Activated T-cell treated with anti-CD3 and anti-CD28 coated beads for 48 hours (primary cell): ENCODE measurements around the gene ZC3H7B.
"Not testable (repeated sequence)": the region's sequence is repeated elsewhere in the genome, so short reads cannot be mapped to it uniquely, and the experiment has no call there.

Source experiments
- DNase-seq: peaks from one replicate; pipeline ENCODE4 v3.0.0-alpha.2; 2020; ENCODE audit warnings: low read depth

ZC3H7B gene

GRCh38 chr22:41381329-41382097, 80.2 kb downstream of the ZC3H7B start, which contains the start of gene TEF:
Gene TEF (plus strand): TSS chr22:41381942. CDS start chr22:41382045, 103 bp downstream.
- DNase-seq: peak; percentile 97

- DNase-seq: peak; percentile 55
These were observed 80.8 kb downstream of the ZC3H7B start for GRCh38 chr22:41382098-41382578.

GRCh38 chr22:41382610-41383009, 81.3 kb downstream of the ZC3H7B start:
- no peak for DNase-seq

DNA sequence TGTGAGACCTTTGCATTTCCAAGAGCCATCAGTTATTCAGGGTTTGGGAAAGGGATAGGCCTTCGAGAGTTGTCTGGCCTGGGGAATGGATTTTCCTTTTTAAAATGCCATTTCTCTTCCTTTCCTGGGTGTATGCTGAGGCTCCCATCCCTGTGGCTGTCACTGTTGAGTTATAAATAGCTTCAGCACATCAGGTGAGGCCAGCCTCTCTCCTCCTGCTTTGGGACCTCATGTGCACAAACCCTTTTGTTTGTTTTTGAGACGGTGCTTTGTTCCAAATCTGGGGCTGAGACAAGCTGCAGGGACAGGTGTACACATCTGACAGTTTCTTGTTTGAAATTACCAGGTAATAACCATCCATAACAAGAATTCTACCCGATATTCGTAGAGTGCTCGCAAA, 81.8 kb downstream of the ZC3H7B start:
- DNase-seq: no peak

- no peak for DNase-seq
These were observed 82.8 kb downstream of the ZC3H7B start for GRCh38 chr22:41384128-41384527.

DNA sequence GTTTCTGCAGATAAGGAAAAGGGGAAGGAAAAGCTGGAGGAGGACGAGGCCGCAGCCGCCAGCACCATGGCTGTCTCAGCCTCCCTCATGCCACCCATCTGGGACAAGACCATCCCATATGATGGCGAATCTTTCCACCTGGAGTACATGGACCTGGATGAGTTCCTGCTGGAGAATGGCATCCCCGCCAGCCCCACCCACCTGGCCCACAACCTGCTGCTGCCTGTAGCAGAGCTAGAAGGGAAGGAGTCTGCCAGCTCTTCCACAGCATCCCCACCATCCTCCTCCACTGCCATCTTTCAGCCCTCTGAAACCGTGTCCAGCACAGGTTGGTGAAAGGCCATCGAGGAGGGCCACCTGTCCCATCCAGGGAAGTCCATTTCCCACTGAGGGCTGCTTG, 86.0 kb downstream of the ZC3H7B start:
- DNase-seq: no peak

DNA sequence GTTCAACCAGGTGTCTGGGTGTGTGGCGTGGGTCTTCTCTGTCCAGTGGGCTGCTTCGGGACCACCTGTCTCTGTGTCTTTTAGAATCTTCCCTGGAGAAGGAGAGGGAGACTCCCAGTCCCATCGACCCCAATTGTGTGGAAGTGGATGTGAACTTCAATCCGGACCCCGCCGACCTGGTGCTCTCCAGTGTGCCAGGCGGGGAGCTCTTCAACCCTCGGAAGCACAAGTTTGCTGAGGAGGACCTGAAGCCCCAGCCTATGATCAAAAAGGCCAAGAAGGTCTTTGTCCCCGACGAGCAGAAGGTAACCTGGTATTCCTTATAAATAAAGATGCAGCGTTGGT, 92.7 kb downstream of the ZC3H7B start:
- DNase-seq: no peak

DNA sequence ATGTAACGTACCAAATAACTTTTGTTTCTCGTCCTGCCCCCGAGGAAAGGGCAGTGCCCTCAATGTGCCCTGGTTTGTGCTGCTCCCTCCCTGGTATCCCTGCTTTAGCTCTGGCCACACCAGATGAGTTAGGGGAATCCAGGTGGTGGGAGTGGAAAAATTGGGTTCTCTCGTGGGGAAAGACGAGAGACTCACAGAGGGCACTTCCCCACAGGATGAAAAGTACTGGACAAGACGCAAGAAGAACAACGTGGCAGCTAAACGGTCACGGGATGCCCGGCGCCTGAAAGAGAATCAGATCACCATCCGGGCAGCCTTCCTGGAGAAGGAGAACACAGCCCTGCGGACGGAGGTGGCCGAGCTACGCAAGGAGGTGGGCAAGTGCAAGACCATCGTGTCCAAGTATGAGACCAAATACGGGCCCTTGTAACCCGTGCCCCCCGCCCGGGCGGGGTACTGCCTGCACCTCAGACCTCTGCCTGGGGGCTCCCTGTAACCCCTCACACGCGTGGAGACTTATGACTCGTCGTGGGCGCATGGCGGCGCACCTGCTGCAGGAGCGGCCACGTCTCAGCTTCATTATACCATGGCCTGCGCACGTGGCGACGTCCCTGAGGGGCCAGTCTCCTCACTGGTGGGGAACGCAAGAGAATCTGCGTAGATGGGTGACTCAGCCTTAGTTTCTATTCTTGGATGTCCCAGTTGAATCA, 94.4 kb downstream of the ZC3H7B start:
- no peak for DNase-seq

GRCh38 chr22:41397143-41397811, 96.0 kb downstream of the ZC3H7B start:
- DNase-seq: no peak

GRCh38 chr22:41398921-41399320, 97.6 kb downstream of the ZC3H7B start:
- no peak for DNase-seq

- DNase-seq: no peak
These were observed 100.7 kb downstream of the ZC3H7B start for GRCh38 chr22:41401781-41402648.

DNA sequence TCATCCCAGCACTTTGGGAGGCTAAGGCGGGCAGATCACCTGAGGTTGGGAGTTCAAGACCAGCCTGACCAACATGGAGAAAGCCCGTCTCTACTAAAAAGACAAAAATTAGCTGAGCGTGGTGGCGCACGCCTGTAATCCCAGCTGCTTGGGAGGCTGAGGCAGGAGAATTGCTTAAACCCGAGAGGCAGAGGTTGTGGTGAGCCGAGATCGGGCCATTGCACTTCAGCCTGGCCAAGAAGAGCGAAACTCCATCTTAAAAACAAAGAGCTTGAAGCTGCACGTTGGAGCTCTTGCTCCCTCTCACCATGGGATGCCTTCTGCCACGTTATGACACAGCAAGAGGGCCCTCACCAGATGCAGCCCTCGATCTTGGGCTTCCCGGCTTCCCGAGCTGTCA, 101.5 kb downstream of the ZC3H7B start:
- DNase-seq: not testable (repeated sequence)

DNA sequence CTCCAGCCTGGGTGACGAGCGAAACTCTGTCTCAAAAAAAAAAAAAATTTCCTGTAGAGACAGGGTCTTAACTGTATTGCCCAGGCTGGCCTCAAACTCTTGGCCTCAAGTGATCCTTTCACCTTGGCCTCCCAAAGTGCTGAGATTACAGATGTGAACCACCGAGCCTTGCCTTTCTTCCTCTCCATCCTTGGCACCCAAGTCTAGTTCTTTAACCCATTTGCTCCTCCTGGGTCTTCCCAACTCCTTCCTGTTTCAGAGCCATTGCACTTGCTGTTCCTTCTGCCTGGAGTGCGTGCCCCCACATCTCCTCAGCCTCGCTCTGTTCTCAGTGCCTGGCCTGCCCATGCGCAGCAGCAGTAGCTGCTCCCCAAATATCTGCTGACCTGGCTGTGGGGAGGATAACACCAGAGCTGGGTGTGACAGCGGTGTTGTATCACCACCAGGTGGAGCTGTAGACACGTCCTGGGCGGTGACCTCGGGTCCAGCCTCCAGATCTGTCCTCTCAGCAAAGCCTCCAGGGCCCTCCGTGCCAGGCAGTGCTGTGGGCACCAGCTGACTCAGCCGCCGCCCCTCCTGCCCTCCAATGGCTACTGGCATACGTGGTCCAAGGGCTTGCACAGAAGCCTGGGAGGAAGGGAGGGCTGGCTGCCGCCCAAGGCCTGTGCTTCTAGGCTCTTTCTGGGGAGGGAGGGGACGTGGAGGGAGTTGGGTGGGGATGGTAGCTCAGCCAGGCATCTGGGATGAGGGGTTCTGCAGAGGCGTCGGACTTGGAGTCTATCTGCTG, 102.4 kb downstream of the ZC3H7B start:
- peak; percentile 81 for DNase-seq

- DNase-seq: peak; percentile 33
These were observed 104.3 kb downstream of the ZC3H7B start for GRCh38 chr22:41405588-41405987.

DNA sequence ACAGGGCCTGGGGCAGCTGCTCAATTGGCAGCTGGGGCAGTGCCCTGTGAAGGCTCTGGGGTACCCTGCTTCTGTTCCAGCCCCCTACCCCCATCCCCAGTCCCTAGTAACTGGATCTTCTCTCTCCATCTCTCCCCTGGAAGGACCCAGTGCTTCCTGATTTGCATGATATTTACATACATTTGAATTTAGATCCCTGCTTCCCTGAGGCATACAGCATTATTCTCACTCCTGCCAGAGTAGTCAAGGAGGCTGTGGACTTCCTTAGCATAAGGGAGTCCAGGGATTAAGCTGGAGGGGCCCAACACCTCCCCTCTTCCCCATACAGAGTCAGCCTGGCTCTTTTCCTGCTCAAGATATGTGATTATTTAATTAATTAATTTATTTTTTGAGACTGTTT, 105.1 kb downstream of the ZC3H7B start:
- no peak for DNase-seq

- no peak for DNase-seq
These were observed 106.1 kb downstream of the ZC3H7B start for GRCh38 chr22:41407433-41407832.

DNA sequence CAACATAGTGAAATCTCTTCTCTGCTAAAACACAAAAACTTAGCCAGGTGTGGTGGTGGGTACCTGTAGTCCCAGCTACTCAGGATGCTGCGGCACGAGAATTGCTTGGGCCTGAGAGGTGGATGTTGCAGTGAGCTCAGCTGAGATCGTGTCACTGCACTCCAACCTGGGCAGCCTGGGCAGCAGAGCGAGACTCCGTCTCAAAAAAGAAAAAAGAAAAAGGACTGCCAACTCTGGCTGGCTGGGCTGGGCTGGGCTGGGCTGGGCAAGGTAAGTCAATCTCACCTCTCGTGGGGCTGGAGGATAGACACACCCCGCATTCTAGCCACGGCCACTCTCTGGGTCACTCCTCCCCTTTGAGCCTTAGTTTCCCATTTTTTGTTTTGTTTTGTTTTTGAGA, 107.3 kb downstream of the ZC3H7B start:
- no peak for DNase-seq
